Raji (cell line): ENCODE measurements around the gene PALM3.

Experiments used
- POLR2A ChIP-seq: IDR thresholded peaks from 2 replicates; pipeline ENCODE4 v1.6.1; 2011; ENCODE audit warnings: low read depth, low read length, control low read depth; ENCODE audit not compliant: insufficient read depth

PALM3 gene

GRCh38 chr19:14055396-14055795 lies 6.5 kb downstream of the PALM3 start:
- no peak for TF ChIP-seq POLR2A

GRCh38 chr19:14054721-14055120 lies 7.2 kb downstream of the PALM3 start:
- no peak for TF ChIP-seq POLR2A

GRCh38 chr19:14054099-14054498 lies 7.8 kb downstream of the PALM3 start:
- TF ChIP-seq POLR2A, result no peak

GRCh38 chr19:14053500-14053899 lies 8.4 kb downstream of the PALM3 start:
- no peak for TF ChIP-seq POLR2A

GRCh38 chr19:14053032-14053431 lies 8.8 kb downstream of the PALM3 start:
- TF ChIP-seq POLR2A, result no peak

- no peak for TF ChIP-seq POLR2A
Measured at GRCh38 chr19:14052470-14052869, 9.4 kb downstream of the PALM3 start.

- no peak for TF ChIP-seq POLR2A
Measured at GRCh38 chr19:14051980-14052379, 9.9 kb downstream of the PALM3 start.

- no peak for TF ChIP-seq POLR2A
Measured at GRCh38 chr19:14050512-14050911, 11.4 kb downstream of the PALM3 start.

- no peak for TF ChIP-seq POLR2A
Measured at GRCh38 chr19:14048443-14049153, 13.3 kb downstream of the PALM3 start.

GRCh38 chr19:14039181-14039580 lies 22.7 kb downstream of the PALM3 start:
- TF ChIP-seq POLR2A, result no peak

- no peak for TF ChIP-seq POLR2A
Measured at GRCh38 chr19:14035706-14036105, 26.2 kb downstream of the PALM3 start.

GRCh38 chr19:14033946-14034345 lies 27.9 kb downstream of the PALM3 start:
- TF ChIP-seq POLR2A, result no peak

GRCh38 chr19:14031719-14032480 lies 30.0 kb downstream of the PALM3 start, which contains the start of gene IL27RA:
Gene IL27RA, plus strand, starts transcription at chr19:14031762. Its CDS starts 111 bp downstream, at chr19:14031873.
- TF ChIP-seq POLR2A, result no peak

- TF ChIP-seq POLR2A, result no peak
Measured at GRCh38 chr19:14030997-14031718, 30.7 kb downstream of the PALM3 start.

- no peak for TF ChIP-seq POLR2A
Measured at GRCh38 chr19:14028901-14029300, 33.0 kb downstream of the PALM3 start.
